Measurements from ENCODE around the gene SMO. TPM values are rescaled to one million over a fixed set of nuclear protein-coding genes. Genes with fewer than 3 reads are reported as not detected.

The SMO gene
- total RNA-seq, 1 experiment from 2014 or later: not detected

GRCh38 chr7:129202058-129202777 lies 13.8 kb downstream of the SMO start:
- Mint-ChIP-seq H3K27me3 (ENCODE audit: insufficient read depth, unreplicated experiment) (peaks cover 36% of the 10 kb centered on the region), H3K27ac (ENCODE audit: low read depth, unreplicated experiment) (no peak overlapping the region), H3K4me1 (ENCODE audit: insufficient read depth, unreplicated experiment) (no peaks in the 10 kb centered on the region), H3K9me3 (ENCODE audit: unreplicated experiment) (no peaks in the 10 kb centered on the region), H3K36me3 (ENCODE audit: insufficient read depth, unreplicated experiment) (no peaks in the 10 kb centered on the region), H3K4me3 (ENCODE audit: unreplicated experiment) (no peak overlapping the region)
- no peak for DNase-seq (ENCODE audit: unreplicated experiment)
- POLR2A ChIA-PET: no interaction called here
- BruUV-seq (replicated peaks): no TSS peak
- CTCF ChIA-PET: interaction anchor here (0.6 kb wide), 1 partner anchor 567 kb away, joined by 3 read pairs; no protein-coding TSS in a partner anchor
- TF ChIP-seq CTCF (IDR thresholded peaks at IDR 0.05; ENCODE audit: unreplicated experiment): no peak
- intact Hi-C loops (cut with micrococcal nuclease): no loop called here

GRCh38 chr7:129203050-129203741 lies 14.8 kb downstream of the SMO start:
- BruUV-seq (replicated peaks): no TSS peak
- H3K27ac Mint-ChIP-seq (ENCODE audit: low read depth, unreplicated experiment): no peak overlapping the region
- TF ChIP-seq CTCF (IDR thresholded peaks at IDR 0.05; ENCODE audit: unreplicated experiment): no peak
- CTCF ChIA-PET: interaction anchor here (0.6 to 1.2 kb wide), 3 partner anchors 15 to 566 kb away, joined by 3 to 7 read pairs (median 3); no protein-coding TSS in a partner anchor
- no peaks in the 10 kb centered on the region for H3K9me3 Mint-ChIP-seq (ENCODE audit: unreplicated experiment)
- H3K4me3 Mint-ChIP-seq (ENCODE audit: unreplicated experiment): no peak overlapping the region
- peaks cover 32% of the 10 kb centered on the region for H3K27me3 Mint-ChIP-seq (ENCODE audit: insufficient read depth, unreplicated experiment)
- no peaks in the 10 kb centered on the region for H3K36me3 Mint-ChIP-seq (ENCODE audit: insufficient read depth, unreplicated experiment)
- H3K4me1 Mint-ChIP-seq (ENCODE audit: insufficient read depth, unreplicated experiment): no peaks in the 10 kb centered on the region
- intact Hi-C loops (cut with micrococcal nuclease): no loop called here
- POLR2A ChIA-PET: interaction anchor here (0.6 kb wide), 1 partner anchor 156 kb away, joined by 5 read pairs; no protein-coding TSS in a partner anchor
- no peak for DNase-seq (ENCODE audit: unreplicated experiment)

GRCh38 chr7:129205126-129205818 lies 16.8 kb downstream of the SMO start:
- no TSS peak for BruUV-seq (replicated peaks)
- no peak overlapping the region for H3K4me3 Mint-ChIP-seq (ENCODE audit: unreplicated experiment)
- no peak for TF ChIP-seq CTCF (IDR thresholded peaks at IDR 0.05; ENCODE audit: unreplicated experiment)
- no peaks in the 10 kb centered on the region for H3K36me3 Mint-ChIP-seq (ENCODE audit: insufficient read depth, unreplicated experiment)
- DNase-seq (ENCODE audit: unreplicated experiment): no peak
- peaks cover 36% of the 10 kb centered on the region for H3K27me3 Mint-ChIP-seq (ENCODE audit: insufficient read depth, unreplicated experiment)
- H3K9me3 Mint-ChIP-seq (ENCODE audit: unreplicated experiment): no peaks in the 10 kb centered on the region
- ChIA-PET POLR2A (no interaction called here), CTCF (interaction anchor here (2.0 kb wide), 1 partner anchor 42 kb away, joined by 6 read pairs; no protein-coding TSS in a partner anchor)
- no peaks in the 10 kb centered on the region for H3K4me1 Mint-ChIP-seq (ENCODE audit: insufficient read depth, unreplicated experiment)
- intact Hi-C loops (cut with micrococcal nuclease): no loop called here
- no peak overlapping the region for H3K27ac Mint-ChIP-seq (ENCODE audit: low read depth, unreplicated experiment)
